A549 treated with dexamethasone at 1 μM for 4 hours (cell line): ENCODE measurements around the gene OR5A2. TPM values are rescaled to one million over a fixed set of nuclear protein-coding genes. Genes with fewer than 3 reads are reported as not detected.

ENCODE experiments used
- total RNA-seq: library from RNA; stranded (reverse); fragments of 200-300 nt; extraction: Qiagen RNA extraction; gene quantifications from 5 replicates; pipeline ENCODE4 v1.2.3, GENCODE V29; 2022

OR5A2 gene
- total RNA-seq: not detected in 5 replicates

GRCh38 chr11:59426361-59427067 is at the start of gene OR5A2:
OR5A2 (minus strand) TSS chr11:59426413; CDS start chr11:59422953, 3,460 bp downstream.

GRCh38 chr11:59473015-59473414 is 46.8 kb upstream of the OR5A2 start, which contains the start of gene OR4D10:
OR4D10 (plus strand) TSS chr11:59473315; CDS start chr11:59477430, 4,115 bp downstream.

GRCh38 chr11:59456661-59457060 is 30.4 kb upstream of the OR5A2 start, which contains the start of gene OR4D6:
OR4D6 (plus strand) TSS chr11:59456961; CDS start chr11:59456961, 0 bp downstream.

GRCh38 chr11:59436169-59436568 is 10.0 kb upstream of the OR5A2 start, which contains the start of gene OR5A1:
OR5A1 (plus strand) TSS chr11:59436469; CDS start chr11:59443169, 6,700 bp downstream.

Other genes with a start within 250 kb of the OR5A2 start
- gene MPEG1, start 213.5 kb downstream of the OR5A2 start, total RNA-seq: not detected in 5 replicates
- gene OR5AN1, start 67.5 kb downstream of the OR5A2 start, total RNA-seq: not detected in 5 replicates
- not detected in 5 replicates for gene OR5A1, start 10.1 kb upstream of the OR5A2 start, total RNA-seq
- not detected in 5 replicates for gene OR4D6, start 30.5 kb upstream of the OR5A2 start, total RNA-seq
- gene OR4D10, start 46.9 kb upstream of the OR5A2 start, total RNA-seq: not detected in 5 replicates
- not detected in 5 replicates for gene OR4D11, start 77.2 kb upstream of the OR5A2 start, total RNA-seq
- not detected in 5 replicates for gene OR4D9, start 85.1 kb upstream of the OR5A2 start, total RNA-seq
- 29.6 to 38.8 TPM (median 34.0 TPM) in 5 replicates for gene OSBP, start 189.4 kb upstream of the OR5A2 start, total RNA-seq
- gene PATL1, start 242.6 kb upstream of the OR5A2 start, total RNA-seq: 44.5 to 55.4 TPM (median 52.3 TPM) in 5 replicates